IMR-90 (cell line): ENCODE measurements around the gene TBC1D22A. TPM values are rescaled to one million over a fixed set of nuclear protein-coding genes. Genes with fewer than 3 reads are reported as not detected.
A peak's percentile ranks its signal among the peaks of the same experiment; 100 is the strongest.

Experiments
- ATAC-seq: fragments of 200-7000 bp; cut with Tn5 transposase; 2 replicates; pipeline ENCODE4 v1.9.1; 2020; ENCODE audit warnings: low read depth, mild to moderate bottlenecking, moderate library complexity
- BruUV-seq: library from RNA; stranded (reverse); fragments of 400-500 nt; replicated peaks from 2 replicates; lab custom pipeline; 2021; lab: Mats Ljungman, UMichigan
- CTCF ChIA-PET: fragments of 300-600 bp; formaldehyde crosslinking; extraction: SDS; loops from one replicate; lab custom pipeline; 2021; ENCODE audit warnings: antibody characterized with exemption; lab: Yijun Ruan, JAX
- POLR2A ChIA-PET: fragments of 300-600 bp; sonication (Branson Sonifier 250); formaldehyde crosslinking; loops from one replicate; lab custom pipeline; 2022; ENCODE audit warnings: antibody characterized with exemption; ENCODE audit not compliant: unreplicated experiment; lab: Charles Lee
- DNase-seq: peaks from one replicate; pipeline ENCODE4 v3.0.0; 2013
- H2AFZ ChIP-seq: replicated peaks from 2 replicates; pipeline ENCODE3; 2013; ENCODE audit warnings: low read length, mild to moderate bottlenecking; ENCODE audit not compliant: poor library complexity
- H2AK5ac ChIP-seq: 2 replicates; pipeline ENCODE4 v1.6.1; 2013; ENCODE audit warnings: low read depth, low read length, inconsistent platforms
- H2AK9ac ChIP-seq: replicated peaks from 2 replicates; pipeline ENCODE3; 2013; ENCODE audit warnings: mild to moderate bottlenecking, low read depth, low read length, moderate library complexity; ENCODE audit not compliant: poor library complexity
- H2BK120ac ChIP-seq: 2 replicates; pipeline ENCODE4 v1.6.1; 2013; ENCODE audit warnings: low read depth, low read length, inconsistent platforms
- H2BK15ac ChIP-seq: 3 replicates; pipeline ENCODE4 v1.6.1; 2013; ENCODE audit warnings: low read depth, low read length, inconsistent platforms
- H2BK20ac ChIP-seq: 2 replicates; pipeline ENCODE4 v1.6.1; 2013; ENCODE audit warnings: low read depth, mild to moderate bottlenecking, inconsistent platforms, low read length, moderate library complexity
- H2BK5ac ChIP-seq: 2 replicates; pipeline ENCODE4 v1.6.1; 2013; ENCODE audit warnings: mild to moderate bottlenecking, low read depth, low read length, inconsistent platforms; ENCODE audit not compliant: poor library complexity, severe bottlenecking
- H3K14ac ChIP-seq: replicated peaks from 2 replicates; pipeline ENCODE4 v1.6.1; 2013; ENCODE audit warnings: low read depth, low read length, inconsistent platforms
- H3K18ac ChIP-seq: 2 replicates; pipeline ENCODE4 v1.6.1; 2013; ENCODE audit warnings: low read depth, low read length, control low read depth
- H3K23ac ChIP-seq: 2 replicates; pipeline ENCODE4 v1.6.1; 2013; ENCODE audit warnings: low read depth, low read length, inconsistent platforms
- H3K27ac ChIP-seq: 2 replicates; pipeline ENCODE4 v1.5.1; 2013; ENCODE audit warnings: mild to moderate bottlenecking, control low read depth, low read length; ENCODE audit not compliant: insufficient read depth
- H3K27me3 ChIP-seq: 2 replicates; pipeline ENCODE4 v1.6.1; 2013; ENCODE audit warnings: low read length; ENCODE audit not compliant: control insufficient read depth, insufficient read depth
- H3K36me3 ChIP-seq: 2 replicates; pipeline ENCODE4 v1.6.1; 2013; ENCODE audit warnings: low read length, mixed read lengths; ENCODE audit not compliant: control insufficient read depth, insufficient read depth
- H3K4ac ChIP-seq: 2 replicates; pipeline ENCODE4 v1.6.1; 2013; ENCODE audit warnings: low read depth, low read length, inconsistent platforms
- H3K4me1 ChIP-seq: 2 replicates; pipeline ENCODE4 v1.6.1; 2013; ENCODE audit warnings: low read length, mixed read lengths; ENCODE audit not compliant: control insufficient read depth, insufficient read depth
- H3K4me2 ChIP-seq: 2 replicates; pipeline ENCODE4 v1.6.1; 2013; ENCODE audit warnings: low read depth, mild to moderate bottlenecking, control low read depth, low read length, moderate library complexity
- H3K4me3 ChIP-seq: 2 replicates; pipeline ENCODE4 v1.5.1; 2013; ENCODE audit warnings: low read depth, mild to moderate bottlenecking, control low read depth, low read length, moderate library complexity; ENCODE audit not compliant: insufficient read depth
- H3K56ac ChIP-seq: 2 replicates; pipeline ENCODE4 v1.6.1; 2013; ENCODE audit warnings: low read length, inconsistent platforms; ENCODE audit not compliant: insufficient read depth; ENCODE audit errors: extremely low read depth
- H3K79me1 ChIP-seq, 2 experiments: 2 replicates each; pipeline ENCODE4 v1.6.1; 2013; ENCODE audit warnings: low read length in 2 of 2, inconsistent platforms in 1 of 2, low read depth in 1 of 2
- H3K9ac ChIP-seq: 2 replicates; pipeline ENCODE4 v1.6.1; 2013; ENCODE audit warnings: low read depth, low read length, control low read depth
- H3K9me1 ChIP-seq: 2 replicates; pipeline ENCODE4 v1.6.1; 2013; ENCODE audit warnings: low read length, inconsistent platforms; ENCODE audit not compliant: insufficient read depth
- H3K9me3 ChIP-seq: 2 replicates; pipeline ENCODE4 v1.6.1; 2013; ENCODE audit warnings: low read length; ENCODE audit not compliant: control insufficient read depth, insufficient read depth
- H4K20me1 ChIP-seq: 2 replicates; pipeline ENCODE4 v1.6.1; 2013; ENCODE audit warnings: low read length, inconsistent platforms; ENCODE audit not compliant: insufficient read depth
- H4K5ac ChIP-seq: 2 replicates; pipeline ENCODE4 v1.6.1; 2013; ENCODE audit warnings: mild to moderate bottlenecking, low read depth, low read length, control low read depth
- H4K8ac ChIP-seq, 2 experiments: 2 replicates each; pipeline ENCODE4 v1.6.1; 2013; ENCODE audit warnings: low read depth in 2 of 2, low read length in 2 of 2, control low read depth in 1 of 2, inconsistent platforms in 1 of 2
- H4K91ac ChIP-seq: 2 replicates; pipeline ENCODE4 v1.6.1; 2013; ENCODE audit warnings: low read depth, low read length, inconsistent platforms; ENCODE audit not compliant: insufficient read depth
- CEBPB ChIP-seq: IDR thresholded peaks from 2 replicates; pipeline ENCODE4 v1.6.1; 2012; ENCODE audit warnings: low read depth, low read length, improper control_type of control experiment
- MAFK ChIP-seq: IDR thresholded peaks from 2 replicates; pipeline ENCODE4 v1.6.1; 2012; ENCODE audit warnings: low read depth, low read length, improper control_type of control experiment
- MXI1 ChIP-seq: IDR thresholded peaks from 2 replicates; pipeline ENCODE4 v1.6.1; 2012; ENCODE audit warnings: low read depth, mild to moderate bottlenecking, low read length, moderate library complexity, borderline replicate concordance
- WGBS, 2 experiments: methylation state at CpG; one replicate each; pipeline versions ENCODE4 v1.1.5 to v1.1.7; 2013; ENCODE audit warnings: missing lambda C conversion rate in 2 of 2; ENCODE audit not compliant: insufficient read length in 1 of 2; ENCODE audit errors: extremely low coverage in 2 of 2; 5-methylcytosine and 5-hydroxymethylcytosine counted together
- dilution Hi-C: fragments of 300-500 bp; cut with HindIII; formaldehyde crosslinking; loops from one replicate; pipeline ENCODE4 v1.14.3; 2018; ENCODE audit warnings: low sequenced_read_pairs; ENCODE audit not compliant: unreplicated experiment
- in situ Hi-C: fragments of 300-500 bp; cut with MboI; formaldehyde crosslinking; loops from 3 replicates; pipeline ENCODE4 v1.14.3; 2019; ENCODE audit warnings: low sequenced_read_pairs, inconsistent platforms, mixed read lengths
- intact Hi-C: fragments of 100-400 bp; cut with micrococcal nuclease; formaldehyde crosslinking; loops from 2 replicates; pipeline ENCODE4 v1.10.0; 2022
- polyA plus RNA-seq, 3 experiments: library from polyadenylated mRNA; depleted of rRNA; stranded (reverse); fragments of >200 nt; gene quantifications; 2 replicates each; pipeline ENCODE4 v1.2.3, GENCODE V29; 2012; ENCODE audit warnings: low replicate concordance in 1 of 3
- total RNA-seq: library from RNA; depleted of rRNA; stranded (reverse); fragments of >200 nt; gene quantifications from 2 replicates; pipeline ENCODE4 v1.2.3, GENCODE V29; 2012
- TF ChIP-seq, protein P1 (sequence below): fragments of 150-350 bp; IDR thresholded peaks from 2 replicates; pipeline ENCODE4 v1.6.1; 2016; ENCODE audit warnings: low read depth, mild to moderate bottlenecking, low read length, moderate library complexity, borderline replicate concordance

The TBC1D22A gene
- total and polyA plus RNA-seq, 2 of the 4 experiments (the other 2 are of a cell fraction), result 9.0 to 16.7 TPM

DNA sequence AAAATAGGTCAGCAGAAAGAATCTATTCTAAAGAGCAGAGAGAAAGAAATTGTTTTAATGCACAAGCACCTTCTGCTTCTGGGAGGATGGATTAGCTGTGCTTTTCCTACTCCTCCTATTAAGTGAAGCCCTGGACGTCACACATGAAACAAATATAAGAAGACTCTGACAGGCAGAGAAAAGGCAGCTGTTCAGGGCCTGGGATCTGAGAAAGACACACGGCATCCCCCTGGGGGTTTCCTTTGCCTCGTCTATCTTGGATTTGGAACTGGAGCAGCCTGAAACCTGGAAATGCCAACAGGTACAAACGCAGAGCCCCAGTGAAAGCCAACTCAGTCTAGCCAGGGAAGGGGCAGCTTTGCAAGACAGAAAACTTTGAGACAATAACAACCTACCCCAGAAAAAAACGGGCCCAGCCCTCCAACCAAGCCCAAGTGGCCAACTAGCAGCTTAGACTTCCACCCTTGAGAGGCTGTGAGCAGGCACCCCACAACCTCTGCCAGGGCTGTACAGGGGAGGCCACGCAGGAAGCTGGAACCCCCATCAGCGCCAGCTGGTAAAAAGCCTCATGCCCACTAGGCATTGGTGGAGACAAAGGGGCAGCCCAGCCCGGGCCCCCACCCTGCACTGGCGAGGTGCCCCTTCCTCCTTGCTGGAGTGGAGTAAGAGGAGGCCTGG is 31.7 kb upstream of the TBC1D22A start:
- Histone ChIP-seq H4K8ac (no peak overlapping the region), H3K9me3 (no peaks in the 10 kb centered on the region), H3K56ac (no peak overlapping the region), H2BK20ac (no peak overlapping the region), H4K91ac (no peak overlapping the region), H3K27me3 (no peaks in the 10 kb centered on the region), H3K9ac (no peak overlapping the region), H2AFZ (no peak overlapping the region), H3K18ac (no peak overlapping the region), H2AK9ac (no peak overlapping the region), H2BK15ac (no peak overlapping the region), H3K9me1 (peaks cover 14% of the 10 kb centered on the region), H4K20me1 (peaks cover 82% of the 10 kb centered on the region), H2AK5ac (no peak overlapping the region), H3K4me1 (peaks cover 26% of the 10 kb centered on the region), H4K5ac (no peak overlapping the region), H3K4me2 (no peak overlapping the region), H3K79me1 (peaks cover 30 to 78% of the 10 kb centered on the region in 2 experiments), H3K14ac (no peak overlapping the region), H3K4ac (no peak overlapping the region), H2BK120ac (no peak overlapping the region), H3K36me3 (peaks cover 25% of the 10 kb centered on the region), H3K23ac (no peak overlapping the region), H2BK5ac (no peak overlapping the region), H3K27ac (no peak overlapping the region), H3K4me3 (no peak overlapping the region)
- POLR2A ChIA-PET, result interaction anchor here (0.8 kb wide), 1 partner anchor 13 kb away, joined by 3 read pairs; no protein-coding TSS in a partner anchor
- intact Hi-C loops (no loop called here), dilution Hi-C loops (no loop called here), in situ Hi-C loops (no loop called here)
- no CpG with 5 or more reads among the region's 9 CpGs for WGBS, 2 experiments
- BruUV-seq, result no TSS peak
- DNase-seq, result no peak
- CTCF ChIA-PET, result interaction anchor here (0.6 kb wide), 2 partner anchors 15 to 109 kb away, joined by 3 read pairs; no protein-coding TSS in a partner anchor
- TF ChIP-seq CEBPB, result no peak
- 0 out of 2 replicates have a peak, but pooled peaks have one; percentile 0 for TF ChIP-seq MXI1
- no peak for TF ChIP-seq MAFK
- TF ChIP-seq, protein P1, sequence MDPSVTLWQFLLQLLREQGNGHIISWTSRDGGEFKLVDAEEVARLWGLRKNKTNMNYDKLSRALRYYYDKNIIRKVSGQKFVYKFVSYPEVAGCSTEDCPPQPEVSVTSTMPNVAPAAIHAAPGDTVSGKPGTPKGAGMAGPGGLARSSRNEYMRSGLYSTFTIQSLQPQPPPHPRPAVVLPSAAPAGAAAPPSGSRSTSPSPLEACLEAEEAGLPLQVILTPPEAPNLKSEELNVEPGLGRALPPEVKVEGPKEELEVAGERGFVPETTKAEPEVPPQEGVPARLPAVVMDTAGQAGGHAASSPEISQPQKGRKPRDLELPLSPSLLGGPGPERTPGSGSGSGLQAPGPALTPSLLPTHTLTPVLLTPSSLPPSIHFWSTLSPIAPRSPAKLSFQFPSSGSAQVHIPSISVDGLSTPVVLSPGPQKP, result no peak
- ATAC-seq, result no peak
